SK-N-SH treated with all-trans-retinoic acid at 6 μM for 48 hours (cell line): ENCODE results near the gene SLC51A.

ENCODE experiments used
- TSHZ2 ChIP-seq: fragments of 250-450 bp; sonication (Bioruptor Pico); IDR thresholded peaks from 2 replicates; pipeline ENCODE4 v1.5.0; 2020; ENCODE audit warnings: mild to moderate bottlenecking, moderate library complexity
- ZC3H10 ChIP-seq: fragments of 250-450 bp; sonication (Bioruptor Pico); IDR thresholded peaks from 2 replicates; pipeline ENCODE4 v1.5.1; 2021; ENCODE audit warnings: mild to moderate bottlenecking, moderate library complexity
- ZNF565 ChIP-seq: fragments of 450-650 bp; formaldehyde crosslinking; conservative IDR thresholded peaks from 2 replicates; pipeline ENCODE4 v1.5.0; 2020; ENCODE audit warnings: low read depth, mild to moderate bottlenecking, moderate library complexity
- ZNF70 ChIP-seq: fragments of 450-650 bp; formaldehyde crosslinking; IDR thresholded peaks from 2 replicates; pipeline ENCODE4 v1.5.0; 2020; ENCODE audit warnings: mild to moderate bottlenecking, moderate library complexity

GRCh38 chr3:196219194-196219969, 3.0 kb downstream of the SLC51A start:
- TF ChIP-seq TSHZ2 (CRISPR knock-in tag) (no peak), ZC3H10 (CRISPR knock-in tag) (no peak), ZNF565 (no peak), ZNF70 (CRISPR knock-in tag) (no peak)
